Tibial nerve (tissue), 4 donors: ENCODE measurements around the gene MRPS6. TPM values are rescaled to one million over a fixed set of nuclear protein-coding genes. Genes with fewer than 3 reads are reported as not detected.

Experiments
- DNase-seq, 2 donors: peaks; one replicate each; pipeline ENCODE4 v3.0.0-alpha.2; 2019; ENCODE audit warnings: low spot score in 2 of 2
- H3K27ac ChIP-seq, 4 donors: fragments of 200-600 bp; sonication (generic) in 3 of 4; one replicate each; pipeline ENCODE4 v1.5.1; 2017 to 2019; ENCODE audit warnings: mild to moderate bottlenecking in 1 of 4
- H3K27me3 ChIP-seq, 2 donors: fragments of 200-600 bp; sonication (generic) in 1 of 2; one replicate each; pipeline versions ENCODE4 v1.5.1 to v1.6.0; 2017 to 2019
- H3K36me3 ChIP-seq, 3 donors: fragments of 200-600 bp; sonication (generic); one replicate each; pipeline ENCODE4 v1.5.1; 2018 to 2019
- H3K4me1 ChIP-seq, 4 donors: fragments of 200-600 bp; sonication (generic) in 3 of 4; one replicate each; pipeline ENCODE4 v1.5.1; 2017 to 2019
- H3K4me3 ChIP-seq, 4 donors: fragments of 200-600 bp; sonication (generic) in 3 of 4; one replicate each; pipeline ENCODE4 v1.5.1; 2017 to 2019; ENCODE audit warnings: mild to moderate bottlenecking in 1 of 4, moderate library complexity in 1 of 4
- H3K9me3 ChIP-seq, 4 donors: fragments of 200-600 bp; sonication (generic) in 3 of 4; one replicate each; pipeline ENCODE4 v1.5.1; 2017 to 2019
- EP300 ChIP-seq, 2 donors: sonication (generic); formaldehyde crosslinking; IDR thresholded peaks; one replicate each; pipeline ENCODE4 v1.6.1; 2017; ENCODE audit warnings: antibody characterized with exemption in 2 of 2, mild to moderate bottlenecking in 1 of 2
- POLR2A ChIP-seq, 2 donors: fragments of 450-650 bp; IDR thresholded peaks; one replicate each; pipeline ENCODE4 v1.6.1; 2017; ENCODE audit warnings: antibody characterized with exemption in 2 of 2, mild to moderate bottlenecking in 2 of 2, moderate library complexity in 2 of 2
- WGBS, 2 donors: methylation state at CpG; one replicate each; pipeline ENCODE4 v1.1.5; 2018; 5-methylcytosine and 5-hydroxymethylcytosine counted together
- total RNA-seq, 4 donors: library from RNA; depleted of rRNA; stranded (reverse); fragments of >200 nt; gene quantifications; one replicate each; pipeline ENCODE4 v1.1.0, GENCODE V29; 2016
- TF ChIP-seq, protein P1 (sequence below), 5 experiments: fragments of 200-600 bp in 3 of 5; fragments of 450-650 bp in 2 of 5; sonication (generic) in 3 of 5; IDR thresholded peaks; one replicate each; pipeline ENCODE4 v1.5.1; 2016 to 2019; ENCODE audit warnings: antibody characterized with exemption in 5 of 5, mild to moderate bottlenecking in 3 of 5, moderate library complexity in 2 of 5

Gene MRPS6
- total RNA-seq, 4 donors from 2014 or later: 57.9 to 69.6 (median 61.2) TPM

DNA sequence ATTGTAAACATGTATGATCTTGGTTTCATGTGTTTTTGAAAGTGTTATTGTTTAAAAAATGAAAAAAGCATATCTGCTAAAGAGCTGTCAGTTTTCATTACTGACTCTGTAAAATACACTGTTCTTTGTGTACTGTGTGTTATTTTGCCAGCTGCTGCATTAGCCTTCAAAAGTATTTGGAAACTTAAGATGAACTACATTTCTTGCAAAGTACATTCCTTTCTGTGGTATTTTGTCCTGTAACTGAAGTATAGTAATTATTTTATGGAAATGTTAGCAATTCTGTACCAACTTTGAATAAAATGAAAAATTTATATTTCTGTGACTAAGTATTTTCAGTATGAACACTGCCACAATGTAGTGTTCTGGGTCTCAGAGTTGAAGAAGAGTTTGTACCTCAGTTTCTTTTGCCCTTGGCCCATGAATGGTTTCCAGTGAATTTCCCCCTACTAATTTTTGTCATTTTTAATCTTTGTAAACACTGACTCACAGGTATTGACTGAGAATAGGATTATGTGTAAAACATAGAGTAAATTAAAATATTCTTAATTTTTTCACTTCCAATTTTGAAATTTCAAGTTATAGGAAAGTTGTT, 32.7 kb downstream of the MRPS6 start:
- H3K9me3 ChIP-seq: no peaks in the 10 kb centered on the region
- H3K27me3 ChIP-seq: no peaks in the 10 kb centered on the region
- TF ChIP-seq POLR2A (IDR thresholded peaks at IDR 0.05): no peak
- TF ChIP-seq, protein P1, sequence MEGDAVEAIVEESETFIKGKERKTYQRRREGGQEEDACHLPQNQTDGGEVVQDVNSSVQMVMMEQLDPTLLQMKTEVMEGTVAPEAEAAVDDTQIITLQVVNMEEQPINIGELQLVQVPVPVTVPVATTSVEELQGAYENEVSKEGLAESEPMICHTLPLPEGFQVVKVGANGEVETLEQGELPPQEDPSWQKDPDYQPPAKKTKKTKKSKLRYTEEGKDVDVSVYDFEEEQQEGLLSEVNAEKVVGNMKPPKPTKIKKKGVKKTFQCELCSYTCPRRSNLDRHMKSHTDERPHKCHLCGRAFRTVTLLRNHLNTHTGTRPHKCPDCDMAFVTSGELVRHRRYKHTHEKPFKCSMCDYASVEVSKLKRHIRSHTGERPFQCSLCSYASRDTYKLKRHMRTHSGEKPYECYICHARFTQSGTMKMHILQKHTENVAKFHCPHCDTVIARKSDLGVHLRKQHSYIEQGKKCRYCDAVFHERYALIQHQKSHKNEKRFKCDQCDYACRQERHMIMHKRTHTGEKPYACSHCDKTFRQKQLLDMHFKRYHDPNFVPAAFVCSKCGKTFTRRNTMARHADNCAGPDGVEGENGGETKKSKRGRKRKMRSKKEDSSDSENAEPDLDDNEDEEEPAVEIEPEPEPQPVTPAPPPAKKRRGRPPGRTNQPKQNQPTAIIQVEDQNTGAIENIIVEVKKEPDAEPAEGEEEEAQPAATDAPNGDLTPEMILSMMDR (IDR thresholded peaks at IDR 0.05): no peak
- H3K4me1 ChIP-seq: peaks cover 0 to 84% (median 0%) of the 10 kb centered on the region in 4 donors
- no peaks in the 10 kb centered on the region for H3K36me3 ChIP-seq
- no peak overlapping the region for H3K4me3 ChIP-seq
- DNase-seq: no peak
- H3K27ac ChIP-seq: peak overlapping the region in 1 of 4 donors; percentile 60

DNA sequence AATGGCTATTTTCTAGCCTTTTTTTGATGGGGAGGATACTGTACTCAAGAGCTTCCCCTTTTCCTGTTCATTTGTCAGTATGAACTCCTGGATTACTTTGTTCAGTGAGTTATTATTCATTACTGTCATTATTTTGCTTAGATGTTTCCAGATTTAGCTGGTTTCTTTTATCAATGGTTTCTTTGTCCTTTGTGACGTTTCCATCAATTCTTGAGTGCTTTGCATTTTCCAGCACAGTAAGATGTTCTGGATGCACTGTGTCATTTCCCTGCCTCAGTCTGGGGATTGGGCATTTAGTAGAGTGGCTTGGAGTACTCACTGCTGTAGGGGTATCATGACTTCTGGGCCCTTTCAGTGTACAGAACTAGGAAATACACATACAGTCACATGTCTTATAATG, 34.2 kb downstream of the MRPS6 start:
- H3K27ac ChIP-seq: peak overlapping the region in 2 of 4 donors; percentile 42 to 60
- no peaks in the 10 kb centered on the region for H3K9me3 ChIP-seq
- WGBS, 2 donors: 39 to 53% methylated on average over 1 of the region's 1 CpG
- no peaks in the 10 kb centered on the region for H3K36me3 ChIP-seq
- TF ChIP-seq, protein P1 (IDR thresholded peaks at IDR 0.05): no peak
- TF ChIP-seq POLR2A (IDR thresholded peaks at IDR 0.05) (no peak), EP300 (IDR thresholded peaks at IDR 0.05) (no peak)
- no peak for DNase-seq
- peaks cover 0 to 73% (median 3%) of the 10 kb centered on the region in 4 donors for H3K4me1 ChIP-seq
- no peak overlapping the region for H3K4me3 ChIP-seq
- H3K27me3 ChIP-seq: no peaks in the 10 kb centered on the region

DNA sequence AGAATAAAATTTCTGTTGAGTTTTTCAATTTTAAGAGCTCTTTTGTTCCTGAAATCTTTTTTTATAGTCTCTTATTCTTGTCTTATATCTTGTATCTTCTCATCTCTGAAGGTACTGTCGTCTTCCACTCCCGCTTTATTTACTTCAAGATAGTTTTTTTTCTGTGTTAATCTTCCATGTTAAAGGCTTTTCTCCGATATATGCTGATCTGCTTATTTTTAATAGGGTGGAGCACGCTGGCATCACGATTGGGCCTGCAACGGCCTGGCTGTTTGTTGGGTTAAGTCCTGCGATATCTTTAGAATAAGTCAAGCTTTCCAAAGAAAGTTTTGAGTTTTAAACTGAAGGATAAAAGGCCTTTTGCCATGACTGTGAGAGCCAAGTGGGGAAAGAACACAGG, 35.7 kb downstream of the MRPS6 start:
- Histone ChIP-seq H3K27ac (peak overlapping the region in 1 of 4 donors; percentile 15), H3K36me3 (no peaks in the 10 kb centered on the region), H3K27me3 (no peaks in the 10 kb centered on the region), H3K4me3 (no peak overlapping the region), H3K4me1 (peaks cover 0 to 65% (median 5%) of the 10 kb centered on the region in 4 donors), H3K9me3 (no peaks in the 10 kb centered on the region)
- 94 to 96% methylated on average over 7 of the region's 7 CpGs for WGBS, 2 donors
- DNase-seq: no peak
- TF ChIP-seq POLR2A (IDR thresholded peaks at IDR 0.05): no peak
- no peak for TF ChIP-seq EP300 (IDR thresholded peaks at IDR 0.05)
- TF ChIP-seq, protein P1 (IDR thresholded peaks at IDR 0.05): no peak

DNA sequence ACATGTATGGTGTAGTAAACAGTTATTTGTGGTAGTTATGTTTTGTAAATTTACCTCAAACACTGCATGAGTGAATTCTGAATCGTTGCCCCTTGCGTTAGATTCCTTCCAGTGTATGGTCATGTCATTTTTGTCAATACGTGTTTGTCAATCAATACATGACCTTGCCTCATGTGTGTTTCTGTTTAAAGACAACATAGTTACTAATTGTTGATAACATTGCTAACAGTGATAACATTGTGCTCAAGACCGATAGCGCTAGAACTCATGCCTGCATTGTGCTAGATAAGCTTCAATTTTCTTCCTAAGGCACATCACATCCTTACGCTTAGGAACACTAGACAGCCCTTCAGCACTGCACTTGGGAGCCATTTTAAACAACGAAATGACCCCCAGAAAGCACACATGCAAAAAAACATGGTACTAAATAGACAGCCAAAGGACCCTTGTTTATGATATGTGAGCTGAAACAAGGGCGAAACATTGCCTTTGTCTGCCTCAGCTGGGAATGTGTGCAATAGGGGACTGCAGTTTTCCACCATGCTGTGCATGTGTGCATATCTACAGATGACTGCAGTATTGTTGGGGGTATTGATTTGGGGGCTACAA, 37.3 kb downstream of the MRPS6 start:
- Histone ChIP-seq H3K36me3 (no peaks in the 10 kb centered on the region), H3K27ac (no peak overlapping the region), H3K27me3 (no peaks in the 10 kb centered on the region), H3K9me3 (no peaks in the 10 kb centered on the region), H3K4me3 (no peak overlapping the region), H3K4me1 (peaks cover 0 to 60% (median 6%) of the 10 kb centered on the region in 4 donors)
- no peak for DNase-seq
- TF ChIP-seq POLR2A (IDR thresholded peaks at IDR 0.05): no peak
- TF ChIP-seq, protein P1 (IDR thresholded peaks at IDR 0.05): no peak
- TF ChIP-seq EP300 (IDR thresholded peaks at IDR 0.05): no peak
- WGBS, 2 donors: 85 to 91% methylated on average over 8 of the region's 8 CpGs

DNA sequence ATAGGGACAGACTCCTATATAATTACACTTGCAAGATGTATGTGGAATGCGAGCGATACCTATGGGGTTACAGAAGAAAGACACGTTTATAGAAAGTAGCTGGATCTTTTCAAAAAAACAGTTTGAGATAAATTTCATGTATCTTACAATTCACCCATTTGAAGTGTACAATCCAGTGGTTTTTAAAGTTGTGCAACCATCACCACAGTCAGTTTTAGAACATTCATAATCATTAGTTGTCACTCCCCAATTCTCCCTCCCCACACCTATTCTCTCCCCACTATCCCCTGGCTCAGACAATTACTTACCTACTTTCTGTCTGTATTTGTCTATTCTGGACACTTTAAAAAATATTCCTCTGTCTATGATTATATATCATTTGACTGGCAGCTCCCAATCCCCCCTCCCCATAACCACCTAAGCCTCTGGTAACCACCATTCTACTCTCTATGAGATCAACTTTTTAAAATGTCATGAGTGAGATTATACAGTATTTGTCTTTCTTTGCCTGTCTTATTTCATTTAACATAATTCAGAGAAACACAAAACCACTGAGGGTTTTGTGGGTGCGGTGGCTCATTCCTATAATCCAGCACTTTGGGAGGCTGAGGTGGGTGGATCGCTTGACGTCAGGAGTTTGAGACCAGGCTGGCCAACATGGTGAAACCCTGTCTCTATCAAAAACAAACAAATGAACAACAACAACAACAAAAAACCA, 39.1 kb downstream of the MRPS6 start:
- no peaks in the 10 kb centered on the region for H3K27me3 ChIP-seq
- DNase-seq: no peak
- TF ChIP-seq, protein P1 (IDR thresholded peaks at IDR 0.05): no peak
- TF ChIP-seq POLR2A (IDR thresholded peaks at IDR 0.05) (no peak), EP300 (IDR thresholded peaks at IDR 0.05) (no peak)
- H3K4me1 ChIP-seq: peaks cover 0 to 45% (median 6%) of the 10 kb centered on the region in 4 donors
- WGBS, 2 donors: 88 to 95% methylated on average over 6 of the region's 6 CpGs
- no peaks in the 10 kb centered on the region for H3K9me3 ChIP-seq
- H3K4me3 ChIP-seq: no peak overlapping the region
- H3K36me3 ChIP-seq: no peaks in the 10 kb centered on the region
- no peak overlapping the region for H3K27ac ChIP-seq
